HG03571 (cell line): Measurements from ENCODE around the gene UGT1A10.
"Not testable (repeated sequence)": the region's sequence is repeated elsewhere in the genome, so short reads cannot be mapped to it uniquely, and the experiment has no call there.

ENCODE experiments used
- ATAC-seq: cut with Tn5 transposase; IDR thresholded peaks from one replicate; pipeline ENCODE4 v1.9.1; 2021; ENCODE audit not compliant: unreplicated experiment

Gene UGT1A10

DNA sequence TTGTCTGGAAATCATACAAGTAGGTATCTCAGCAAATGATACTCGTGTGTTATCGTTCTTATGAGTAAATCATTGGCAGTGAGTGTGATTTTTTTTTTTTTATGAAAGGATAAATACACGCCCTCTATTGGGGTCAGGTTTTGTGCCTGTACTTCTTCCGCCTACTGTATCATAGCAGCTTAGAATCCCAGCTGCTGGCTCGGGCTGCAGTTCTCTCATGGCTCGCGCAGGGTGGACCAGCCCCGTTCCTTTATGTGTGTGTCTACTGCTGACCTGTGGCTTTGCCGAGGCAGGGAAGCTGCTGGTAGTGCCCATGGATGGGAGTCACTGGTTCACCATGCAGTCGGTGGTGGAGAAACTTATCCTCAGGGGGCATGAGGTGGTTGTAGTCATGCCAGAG lies at the start of gene UGT1A10:
TSS of gene UGT1A10 (plus strand) at position 143 of the 400 bp plus-strand sequence. CDS start at position 218, 75 bp downstream.
- not testable (repeated sequence) for ATAC-seq

DNA sequence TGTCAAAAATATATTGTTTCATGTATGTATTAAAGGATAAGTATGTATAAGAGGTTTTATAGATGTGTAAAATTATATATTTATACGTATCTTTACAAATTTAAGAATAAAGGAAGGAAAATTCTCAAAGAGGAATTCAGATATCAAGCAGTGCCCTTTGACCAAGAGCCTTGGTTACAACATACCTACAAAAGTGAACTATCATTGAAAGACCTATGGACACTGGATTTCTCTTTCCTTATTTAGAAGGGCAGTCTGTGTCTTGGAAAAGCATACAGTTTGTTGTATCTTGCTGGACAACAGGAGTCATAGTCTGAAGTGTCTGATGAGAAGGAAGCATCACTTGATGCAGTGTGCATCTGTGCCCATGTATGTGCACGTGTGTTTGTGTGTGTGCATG lies 47.8 kb upstream of the UGT1A10 start:
- no peak for ATAC-seq

DNA sequence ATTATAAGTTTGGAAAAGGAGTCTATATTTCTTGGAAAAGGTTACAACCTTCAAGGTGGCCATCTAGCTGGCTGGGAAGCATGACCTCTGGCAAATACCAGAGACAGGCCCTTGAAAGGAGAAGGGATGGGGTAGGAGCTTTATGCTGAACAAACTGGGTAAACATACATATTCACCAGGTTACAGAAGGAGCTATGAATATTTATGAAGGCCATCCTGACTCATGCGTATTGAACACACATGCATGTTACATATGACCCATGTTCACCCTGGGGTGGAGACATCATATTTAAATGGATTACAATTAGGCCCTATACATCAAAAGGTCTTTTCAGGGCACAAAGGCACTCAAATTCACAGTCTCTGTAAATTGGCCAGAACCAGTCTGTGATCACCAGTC lies 43.5 kb upstream of the UGT1A10 start:
- ATAC-seq: not testable (repeated sequence)

DNA sequence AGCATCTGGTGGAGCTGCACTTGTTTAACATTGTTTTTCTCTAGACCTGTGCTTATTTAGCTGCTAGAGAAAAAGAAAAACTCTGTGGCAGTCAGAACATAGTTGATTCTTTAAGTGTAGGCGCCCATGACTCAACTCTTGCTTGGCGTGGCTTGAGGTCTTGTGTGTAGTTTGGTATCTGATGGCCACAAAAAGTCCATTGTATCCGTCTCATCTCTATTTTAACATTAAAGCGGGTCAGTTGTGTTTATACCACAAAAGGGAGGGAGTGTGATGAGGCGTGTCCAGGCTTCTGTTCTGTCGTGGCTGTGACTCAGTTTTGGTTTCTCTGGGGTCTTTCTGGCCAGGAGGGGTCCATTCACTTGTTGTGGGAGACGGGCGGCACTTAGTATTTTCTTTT lies 43.0 kb upstream of the UGT1A10 start:
- ATAC-seq: no peak

DNA sequence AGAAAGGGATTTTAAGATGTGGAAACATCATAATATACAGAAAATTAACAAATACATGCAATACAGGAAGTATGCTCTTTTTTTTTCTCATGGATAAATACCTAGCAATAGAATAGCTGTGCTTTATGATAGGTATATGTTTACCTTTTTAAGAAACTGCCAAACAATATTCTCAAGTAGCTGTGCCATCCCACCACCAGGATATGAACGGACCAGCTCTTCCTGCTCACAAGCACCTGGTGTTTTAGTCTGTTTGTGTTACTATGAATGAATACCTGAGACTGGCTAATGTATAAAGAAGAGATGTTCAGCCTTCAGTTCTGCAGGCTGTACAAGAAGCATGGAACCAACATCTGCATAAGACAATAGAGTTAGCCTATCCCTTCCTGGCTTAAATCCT lies 38.7 kb upstream of the UGT1A10 start:
- ATAC-seq: no peak

DNA sequence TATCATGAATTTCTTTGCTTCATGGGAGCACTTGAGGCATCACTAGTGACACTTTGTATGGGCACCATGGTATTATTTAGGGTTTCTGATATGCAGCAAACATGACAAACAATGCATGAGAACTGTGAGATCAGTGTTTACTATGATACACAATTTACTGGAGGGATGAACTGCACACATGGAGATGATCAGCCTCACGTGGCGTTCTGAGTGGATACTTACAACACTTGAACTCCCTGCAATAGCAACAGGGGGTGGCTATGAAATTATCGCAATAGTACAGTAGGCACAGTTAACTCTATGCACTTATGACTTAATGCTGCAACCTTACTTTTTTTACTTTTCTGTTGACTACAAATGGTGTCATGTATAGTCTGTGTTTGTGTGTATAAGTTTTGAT lies 37.3 kb upstream of the UGT1A10 start:
- ATAC-seq: no peak

DNA sequence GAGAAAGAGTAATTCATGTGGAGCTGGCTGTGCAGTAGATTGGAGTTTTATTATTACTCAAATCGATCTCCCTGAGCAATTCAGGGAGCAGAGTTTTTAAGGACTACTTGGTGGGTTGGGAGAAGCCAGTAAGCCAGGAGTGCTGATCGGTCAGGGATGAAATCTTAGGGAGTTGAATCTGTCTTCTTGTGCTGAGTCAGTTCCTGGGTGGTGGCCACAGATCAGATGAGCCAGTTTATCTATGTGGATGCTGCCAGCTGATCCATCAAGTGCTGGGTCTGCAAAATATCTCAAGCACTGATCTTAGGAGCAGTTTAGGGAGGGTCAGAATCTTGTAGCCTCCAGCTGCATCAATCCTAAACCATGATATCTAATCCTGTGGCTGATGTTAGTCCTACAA lies 35.9 kb upstream of the UGT1A10 start:
- ATAC-seq: no peak

DNA sequence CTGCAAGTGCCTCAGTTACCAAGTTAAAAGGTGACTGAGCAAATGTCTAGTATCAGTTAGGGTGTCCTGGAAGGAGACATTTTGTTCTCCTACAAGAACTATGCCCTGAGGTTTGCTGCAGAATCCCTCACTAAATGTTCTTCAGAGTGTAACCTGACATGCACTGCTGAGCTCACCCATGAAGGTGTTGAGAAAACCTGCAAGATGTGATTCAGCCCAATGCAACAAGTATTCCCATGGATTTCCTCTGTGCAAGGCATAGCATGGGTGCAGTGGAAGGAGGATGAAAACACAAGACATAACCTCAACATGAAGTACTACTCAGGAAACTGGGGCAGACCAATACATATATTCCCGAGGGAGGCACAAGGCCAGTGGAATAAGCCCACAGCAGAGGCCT lies 34.2 kb upstream of the UGT1A10 start:
- ATAC-seq: no peak

DNA sequence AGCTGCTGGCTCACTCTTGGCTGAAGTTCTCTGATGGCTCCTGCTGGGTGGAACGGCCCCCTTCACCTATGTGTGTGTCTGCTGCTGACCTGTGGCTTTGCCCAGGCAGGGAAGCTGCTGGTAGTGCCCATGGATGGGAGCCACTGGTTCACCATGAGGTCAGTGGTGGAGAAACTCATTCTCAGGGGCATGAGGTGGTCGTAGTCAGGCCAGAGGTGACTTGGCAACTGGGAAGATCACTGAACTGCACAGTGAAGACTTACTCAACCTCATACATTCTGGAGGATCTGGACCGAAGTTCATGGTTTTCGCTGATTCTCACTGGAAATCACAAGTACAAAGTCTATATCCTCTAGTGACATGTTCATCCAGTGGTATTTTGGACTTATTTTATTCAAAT lies 32.7 kb upstream of the UGT1A10 start:
- ATAC-seq: no peak

DNA sequence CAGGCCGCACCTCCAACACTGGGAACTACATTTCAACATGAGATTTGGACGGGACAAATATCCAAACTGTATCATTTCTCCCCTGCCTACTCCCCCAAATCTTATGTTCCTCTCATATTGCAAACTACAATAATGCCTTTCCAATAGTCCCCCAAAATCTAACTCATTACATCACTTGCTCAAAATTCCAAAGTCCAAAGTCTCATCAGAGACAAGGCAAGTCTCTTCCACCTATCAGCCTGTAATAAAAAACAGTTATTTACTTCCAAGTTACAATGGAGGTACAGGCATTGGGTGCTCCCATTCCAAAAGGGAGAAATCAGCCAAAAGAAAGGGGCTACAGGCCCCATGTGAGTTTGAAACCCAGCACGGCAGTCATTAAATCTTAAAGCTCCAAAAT lies 31.4 kb upstream of the UGT1A10 start:
- no peak for ATAC-seq

DNA sequence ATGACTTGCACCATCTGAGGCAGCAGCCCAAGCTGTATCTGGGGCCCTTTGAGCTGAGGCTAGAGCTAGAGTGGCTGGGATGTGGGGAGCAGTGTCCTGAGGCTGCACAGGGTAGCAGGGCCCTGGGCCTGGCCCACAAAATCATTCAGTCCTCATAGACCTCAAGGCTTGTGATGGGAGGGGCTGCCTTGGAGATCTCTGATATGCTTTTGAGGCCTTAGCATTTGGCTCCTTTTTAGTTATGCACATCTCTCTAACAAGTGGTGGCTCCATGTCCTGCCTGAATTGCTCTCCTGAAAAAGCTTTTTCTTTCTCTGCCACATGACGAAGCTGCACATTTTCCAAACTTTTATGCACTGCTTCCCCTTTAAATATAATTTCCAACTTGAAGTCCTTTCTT lies 30.6 kb upstream of the UGT1A10 start:
- ATAC-seq: no peak

DNA sequence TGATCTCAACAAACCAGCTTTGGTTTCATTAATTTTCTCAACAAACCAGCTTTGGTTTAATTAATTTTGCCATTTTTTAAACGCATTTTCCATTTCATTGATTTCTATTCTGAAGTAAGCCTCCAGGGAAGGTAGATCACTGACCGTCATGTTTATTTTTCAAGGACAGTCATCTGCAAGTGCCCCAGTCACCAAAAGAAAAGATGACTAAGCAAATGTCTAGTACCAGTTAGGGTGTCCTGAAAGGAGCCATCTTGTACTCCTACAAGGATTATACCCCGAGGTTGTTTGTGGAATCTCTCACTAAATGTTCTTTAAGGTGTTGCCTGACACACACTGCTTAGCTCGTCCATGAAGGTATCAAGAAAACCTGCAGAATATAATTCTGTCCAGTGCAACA lies 25.0 kb upstream of the UGT1A10 start:
- ATAC-seq: no peak

DNA sequence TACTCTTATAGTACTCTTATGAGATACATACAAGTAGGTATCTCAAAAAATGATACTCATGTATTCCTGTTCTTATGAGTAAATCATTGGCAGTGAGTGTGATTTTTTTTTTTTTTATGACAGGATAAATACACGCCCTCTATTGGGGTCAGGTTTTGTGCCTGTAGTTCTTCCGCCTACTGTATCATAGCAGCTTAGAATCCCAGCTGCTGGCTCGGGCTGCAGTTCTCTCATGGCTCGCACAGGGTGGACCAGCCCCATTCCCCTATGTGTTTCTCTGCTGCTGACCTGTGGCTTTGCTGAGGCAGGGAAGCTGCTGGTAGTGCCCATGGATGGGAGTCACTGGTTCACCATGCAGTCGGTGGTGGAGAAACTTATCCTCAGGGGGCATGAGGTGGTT lies 18.8 kb upstream of the UGT1A10 start, which contains the start of gene UGT1A8:
TSS of gene UGT1A8 (plus strand) at position 158 of the 400 bp plus-strand sequence. CDS start at position 233, 75 bp downstream.
- ATAC-seq: not testable (repeated sequence)

DNA sequence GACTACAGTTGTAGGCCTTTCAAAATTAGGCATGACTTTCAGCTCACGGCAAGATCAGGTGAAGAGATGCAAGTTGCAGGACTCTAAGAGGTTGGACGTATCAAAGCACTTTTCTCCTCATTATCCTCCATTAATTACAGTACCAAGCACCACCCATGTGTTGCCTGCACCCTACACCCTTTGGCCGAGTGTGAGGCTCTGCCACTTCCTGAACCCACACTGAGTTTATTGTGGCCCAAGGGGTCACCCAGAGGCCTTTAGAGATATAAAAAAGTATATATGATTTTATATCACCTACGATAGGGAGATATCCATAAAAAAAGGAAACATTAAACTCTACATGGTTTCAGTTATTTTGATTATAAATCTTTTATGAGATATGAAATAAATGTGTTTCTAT lies 16.0 kb upstream of the UGT1A10 start:
- ATAC-seq: no peak

DNA sequence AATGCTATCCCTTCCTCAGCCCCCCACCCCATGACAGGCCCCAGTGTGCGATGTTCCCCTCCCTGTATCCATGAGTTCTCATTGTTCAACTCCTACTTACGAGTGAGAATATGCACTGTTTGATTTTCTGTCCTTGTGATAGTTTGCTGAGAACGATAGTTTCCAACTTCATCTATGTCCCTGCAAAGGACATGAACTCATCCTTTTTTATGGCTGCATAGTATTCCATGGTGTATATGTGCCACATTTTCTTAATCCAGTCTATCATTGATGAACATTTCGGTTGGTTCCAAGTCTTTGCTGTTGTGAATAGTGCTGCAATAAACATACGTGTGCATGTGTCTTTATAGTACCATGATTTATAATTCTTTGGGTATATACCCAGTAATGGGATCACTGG lies 14.4 kb upstream of the UGT1A10 start:
- ATAC-seq: not testable (repeated sequence)

DNA sequence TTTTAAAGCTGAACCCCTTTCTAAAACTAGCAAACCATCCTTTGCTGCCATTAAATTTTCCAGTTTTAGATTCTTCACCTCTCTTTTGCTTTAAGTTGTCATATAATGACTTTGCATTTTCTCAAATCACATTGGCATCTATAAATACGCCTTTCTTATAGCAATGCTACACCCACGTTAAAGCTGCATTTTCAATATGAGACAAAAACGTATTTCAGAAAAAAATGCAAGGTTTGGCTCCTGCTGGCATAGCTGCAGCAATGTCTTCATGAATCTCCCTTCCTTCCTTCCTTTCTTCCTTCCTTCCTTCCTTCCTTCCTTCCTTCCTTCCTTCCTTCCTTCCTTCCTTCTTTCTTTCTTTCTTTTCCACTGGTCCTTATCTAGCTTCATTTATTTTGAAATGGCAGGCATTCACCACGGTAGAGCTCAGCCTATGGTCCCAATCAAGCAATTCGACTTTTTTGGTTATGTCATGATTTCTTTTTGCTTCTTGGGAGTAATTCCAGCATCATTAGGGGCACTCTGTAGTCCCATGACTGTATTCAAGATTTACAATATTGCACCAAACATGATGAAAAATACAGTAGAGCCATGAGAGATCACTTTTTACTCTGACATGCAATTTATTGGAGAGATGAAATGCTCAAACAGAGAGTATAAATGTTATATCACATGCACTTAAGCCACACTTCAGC lies 8.8 kb upstream of the UGT1A10 start:
- no peak for ATAC-seq

DNA sequence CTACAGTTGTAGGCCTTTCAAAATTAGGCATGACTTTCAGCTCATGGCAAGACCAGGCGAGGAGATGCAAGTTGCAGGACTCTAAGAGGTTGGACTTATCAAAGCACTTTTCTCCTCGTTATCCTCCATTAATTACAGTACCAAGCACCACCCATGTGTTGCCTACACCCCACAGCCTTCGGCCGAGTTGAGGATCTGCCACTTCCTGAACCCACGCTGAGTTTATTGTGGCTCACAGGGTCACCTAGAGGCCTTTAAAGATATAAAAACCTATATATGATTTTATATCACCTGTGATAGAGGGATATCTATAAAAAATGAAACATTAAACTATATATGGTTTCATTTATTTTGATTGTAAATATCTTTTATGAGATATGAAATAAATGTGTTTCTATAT lies 2.6 kb downstream of the UGT1A10 start:
- no peak for ATAC-seq

DNA sequence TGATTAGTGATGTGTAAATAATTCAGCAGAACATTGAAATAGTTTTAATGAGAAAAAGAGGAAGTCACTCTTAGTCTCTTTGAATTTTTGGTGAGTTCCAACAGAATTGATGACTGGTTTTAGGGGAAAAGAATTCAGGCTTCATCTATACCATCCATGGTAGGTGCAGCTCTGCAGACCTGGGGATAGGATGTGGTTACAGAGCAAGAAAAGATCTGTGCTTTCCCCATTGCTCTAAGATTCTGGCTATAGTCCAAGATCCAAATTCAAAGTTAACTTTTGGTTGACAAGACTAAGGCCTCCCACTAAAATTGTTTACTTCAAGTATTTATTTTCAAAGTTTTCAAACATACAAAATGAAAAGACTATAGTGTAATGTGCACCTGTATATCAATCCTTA lies 3.6 kb downstream of the UGT1A10 start:
- ATAC-seq: no peak

DNA sequence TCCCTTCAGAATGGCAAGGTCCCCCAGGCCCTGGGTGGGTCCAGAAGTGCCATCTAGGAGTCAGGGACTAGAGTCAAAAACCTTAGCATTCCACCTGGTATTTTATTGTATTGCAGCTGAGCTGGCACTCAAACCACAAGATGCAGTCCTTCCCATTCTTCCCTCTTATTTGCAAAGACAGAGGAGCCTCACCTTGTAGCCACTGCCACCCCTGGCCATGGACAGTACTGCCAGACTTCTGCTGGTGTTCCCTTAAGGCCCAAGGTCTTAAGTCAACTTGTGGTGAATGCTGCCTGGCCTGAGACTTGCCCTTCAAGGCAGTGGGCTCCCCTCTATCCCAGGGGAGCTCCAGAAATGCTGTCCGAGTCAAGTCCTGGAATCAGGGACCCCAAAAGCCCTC lies 6.9 kb downstream of the UGT1A10 start:
- no peak for ATAC-seq

DNA sequence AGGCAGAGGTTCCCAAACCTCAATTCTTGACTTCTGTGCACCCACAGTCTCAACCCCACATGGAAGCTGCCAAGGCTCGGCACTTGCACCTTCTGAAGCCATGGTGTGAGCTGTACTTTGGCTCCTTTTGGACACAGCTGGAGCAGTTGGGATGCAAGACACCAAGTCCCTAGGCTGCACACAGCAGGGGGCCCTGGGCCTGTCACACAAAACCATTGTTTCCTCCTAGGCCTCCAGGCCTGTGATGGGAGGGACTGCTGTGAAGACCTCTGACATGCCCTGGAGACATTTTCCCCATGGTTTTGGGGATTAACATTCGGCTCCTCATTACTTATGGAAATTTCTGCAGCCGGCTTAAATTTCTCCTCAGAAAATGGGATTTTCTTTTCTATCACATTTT lies 9.8 kb downstream of the UGT1A10 start:
- not testable (repeated sequence) for ATAC-seq

DNA sequence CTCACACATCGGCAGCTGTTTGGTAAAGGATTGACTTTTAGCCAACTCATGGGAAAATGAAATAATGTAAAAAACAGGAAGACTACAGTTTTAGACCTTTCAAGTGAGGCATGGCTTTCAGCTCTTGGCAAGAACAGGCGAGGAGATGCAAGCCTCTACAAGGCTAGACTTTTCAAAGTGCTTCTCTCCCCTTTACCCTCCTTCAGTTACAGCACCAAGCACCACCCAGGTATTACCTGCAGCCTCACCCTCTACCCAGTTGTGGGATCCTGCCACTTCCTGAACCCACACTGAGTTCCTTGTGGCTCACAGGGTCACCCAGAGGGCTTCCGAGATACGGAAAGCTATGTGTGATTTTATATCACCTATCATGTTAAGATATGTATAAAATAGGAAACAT lies 14.7 kb downstream of the UGT1A10 start:
- ATAC-seq: no peak

DNA sequence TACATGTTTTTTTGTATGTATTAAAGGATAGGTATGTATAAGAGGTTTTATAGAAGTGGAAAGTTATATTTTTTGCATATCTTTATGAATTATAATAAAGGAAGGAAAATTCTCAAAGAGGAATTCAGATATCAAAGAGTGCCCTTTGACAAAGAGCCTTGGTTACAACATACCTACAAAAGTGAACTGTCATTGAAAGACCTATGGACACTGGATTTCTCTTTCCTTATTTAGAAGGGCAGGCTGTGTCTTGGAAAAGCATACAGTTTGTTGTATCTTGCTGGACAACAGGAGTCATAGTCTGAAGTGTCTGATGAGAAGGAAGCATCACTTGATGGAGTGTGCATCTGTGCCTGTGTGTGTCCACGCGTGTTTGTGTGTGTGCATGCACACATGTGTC lies 15.2 kb downstream of the UGT1A10 start:
- no peak for ATAC-seq

DNA sequence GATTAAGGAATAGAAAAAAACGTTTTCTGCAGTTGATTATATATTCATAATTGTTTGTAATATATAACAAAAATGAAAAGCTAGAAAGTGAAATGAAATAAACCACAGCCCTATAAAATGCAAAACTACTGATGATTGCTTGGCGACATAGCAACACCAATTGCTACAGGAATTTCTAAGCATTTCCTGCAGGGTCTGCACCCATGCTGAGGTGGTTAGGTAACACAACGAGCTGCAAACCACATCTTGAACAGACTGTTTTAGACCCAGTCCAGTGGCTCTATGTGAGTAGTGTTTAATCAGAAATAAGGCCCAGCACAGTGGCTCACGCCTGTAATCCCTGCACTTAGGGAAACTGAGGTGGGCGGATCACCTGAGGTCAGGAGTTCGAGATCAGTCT lies 18.3 kb downstream of the UGT1A10 start:
- ATAC-seq: no peak
